Left ventricle myocardium superior (tissue), 1 donor: Measurements from ENCODE around the gene U2AF1L4. TPM values are rescaled to one million over a fixed set of nuclear protein-coding genes. Genes with fewer than 3 reads are reported as not detected.
A peak's percentile ranks its signal among the peaks of the same experiment; 100 is the strongest.

Experiments used
- ATAC-seq: fragments of 200-7000 bp; cut with Tn5 transposase; one replicate; pipeline ENCODE4 v1.9.1; 2020; ENCODE audit warnings: mild to moderate bottlenecking, moderate library complexity
- DNase-seq: peaks from one replicate; pipeline ENCODE4 v3.0.0-alpha.2; 2020
- intact Hi-C: fragments of 100-400 bp; cut with micrococcal nuclease; formaldehyde crosslinking; loops from one replicate; pipeline ENCODE4 v1.11.0; 2022
- long read RNA-seq: library from polyadenylated mRNA; unstranded; transcript quantifications from one replicate; pipeline ENCODE4 v2.0.0, GENCODE V29; 2021
- total RNA-seq: library from RNA; stranded (reverse); fragmentation: NEBNext Ultra II Directional; extraction: Animal tissue kit (Norgen Biotek cat#: 25700); gene quantifications from one replicate; pipeline ENCODE4 v1.2.1, GENCODE V29; 2021
- donor health status: DM: no; HTN: yes; CAD: no; lungs with severe emphysema.

The U2AF1L4 gene
- total RNA-seq = 18.4 TPM
- long read RNA-seq, partial matches to known transcripts = 2 of 9 reads
- long read RNA-seq, other reads (novel, unspliced or antisense) = 3 of 9 reads

DNA sequence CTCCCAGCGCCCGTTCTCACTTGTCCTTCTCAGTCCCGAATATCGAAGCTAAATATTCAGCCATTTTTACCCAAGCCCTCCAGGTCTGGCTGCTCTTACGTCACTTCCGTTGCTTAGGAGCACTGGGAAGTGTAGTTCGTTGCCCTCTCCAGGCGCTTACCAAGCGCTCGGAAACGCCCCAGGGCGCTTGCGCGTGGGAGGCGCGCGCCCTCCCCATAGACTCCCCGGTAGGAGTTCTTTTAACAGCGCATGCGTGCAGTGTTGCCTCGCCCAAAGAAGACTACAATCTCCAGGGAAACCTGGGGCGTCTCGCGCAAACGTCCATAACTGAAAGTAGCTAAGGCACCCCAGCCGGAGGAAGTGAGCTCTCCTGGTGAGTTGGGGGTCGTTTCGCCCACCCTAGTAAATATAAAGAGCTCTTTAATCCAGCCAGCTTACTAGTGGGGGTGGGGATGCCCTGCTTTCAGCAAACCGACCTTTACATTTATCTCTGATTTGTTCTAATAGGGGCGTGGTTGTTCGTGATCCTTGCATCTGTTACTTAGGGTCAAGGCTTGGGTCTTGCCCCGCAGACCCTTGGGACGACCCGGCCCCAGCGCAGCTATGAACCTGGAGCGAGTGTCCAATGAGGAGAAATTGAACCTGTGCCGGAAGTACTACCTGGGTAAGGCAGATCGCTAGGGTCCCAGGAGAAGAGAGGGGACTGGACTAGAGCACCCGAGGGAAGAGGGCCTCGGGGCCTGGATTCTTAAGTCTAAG, at the start of gene U2AF1L4, which contains the start of gene PSENEN:
Gene U2AF1L4, minus strand, starts transcription at position 91 of the 759 bp plus-strand sequence. Its CDS starts 27 bp downstream, at position 64.
Gene PSENEN, plus strand, starts transcription at position 324 of the 759 bp plus-strand sequence. Its CDS starts 280 bp downstream, at position 604.
- intact Hi-C loops = no loop called here
- ATAC-seq = peak; percentile 81

DNA sequence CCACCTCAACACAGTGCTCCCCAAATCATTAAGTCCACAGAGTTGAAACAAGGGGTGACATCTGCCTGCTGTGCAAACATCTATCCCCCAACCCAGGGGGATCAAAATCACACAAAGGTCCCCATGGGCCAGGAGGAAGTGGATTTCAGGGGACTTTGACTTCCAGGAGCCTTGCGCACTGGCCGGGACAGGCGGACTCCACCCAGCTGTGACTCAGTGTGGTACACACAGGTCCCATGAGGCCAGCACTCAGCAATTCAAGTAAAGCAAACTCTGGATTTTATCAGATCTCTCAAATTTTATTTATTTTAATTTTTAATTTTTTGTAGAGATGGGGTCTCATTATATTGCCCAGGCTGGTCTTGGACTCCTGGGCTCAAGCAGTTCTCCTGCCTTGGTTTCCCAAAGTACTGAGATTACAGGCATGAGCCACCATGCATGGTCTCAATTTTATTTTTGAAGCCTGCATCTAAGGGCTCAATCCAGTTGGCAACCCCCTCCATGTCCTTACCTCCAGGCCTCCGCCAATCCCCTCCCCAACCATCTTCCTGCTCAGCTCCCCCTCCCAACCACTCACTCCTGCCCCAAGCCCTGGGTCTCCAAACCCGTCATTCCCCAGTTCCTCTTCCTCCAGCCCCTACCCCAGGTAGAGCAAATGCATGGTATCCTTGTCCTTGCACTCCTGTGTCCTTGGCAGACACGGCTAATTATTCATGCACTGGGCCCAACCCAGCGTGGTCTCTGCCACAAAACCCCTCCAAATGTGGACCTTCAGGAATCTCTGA, 48.4 kb upstream of the U2AF1L4 start:
- intact Hi-C loops = no loop called here
- DNase-seq = no peak
- ATAC-seq = no peak

More for the DNA sequence above, at the start of gene U2AF1L4, which contains the start of gene PSENEN:
- DNase-seq = peak; percentile 98

GRCh38 chr19:35792888-35793287, 47.7 kb upstream of the U2AF1L4 start:
- intact Hi-C loops = no loop called here
- no peak for DNase-seq

DNA sequence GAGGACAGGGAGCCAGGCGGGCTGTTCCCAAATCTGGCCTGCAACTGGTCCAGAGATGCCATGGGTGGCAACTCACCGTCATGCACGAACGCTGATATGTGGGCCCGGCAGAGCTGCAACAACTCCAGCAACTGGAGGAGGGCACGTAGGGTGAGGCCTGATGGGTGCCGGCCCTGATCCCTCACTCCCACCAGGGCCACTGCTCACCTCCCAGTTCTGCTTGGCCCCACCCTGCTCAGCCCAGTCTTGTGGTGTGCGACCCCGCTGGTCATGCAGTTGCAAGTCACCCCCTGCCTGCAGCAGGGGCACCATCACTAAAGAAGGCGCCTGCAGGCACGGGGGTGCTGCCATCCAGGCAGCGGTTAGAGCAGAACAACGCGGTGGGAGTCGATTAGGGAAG, 47.1 kb upstream of the U2AF1L4 start:
- intact Hi-C loops = no loop called here
- DNase-seq = no peak
- no peak for ATAC-seq

More at GRCh38 chr19:35792888-35793287, 47.7 kb upstream of the U2AF1L4 start:
- no peak for ATAC-seq

GRCh38 chr19:35791814-35792279, 46.6 kb upstream of the U2AF1L4 start:
- ATAC-seq = no peak
- no peak for DNase-seq
- intact Hi-C loops = no loop called here

GRCh38 chr19:35790981-35791813, 46.0 kb upstream of the U2AF1L4 start:
- intact Hi-C loops = no loop called here
- DNase-seq = no peak
- no peak for ATAC-seq

DNA sequence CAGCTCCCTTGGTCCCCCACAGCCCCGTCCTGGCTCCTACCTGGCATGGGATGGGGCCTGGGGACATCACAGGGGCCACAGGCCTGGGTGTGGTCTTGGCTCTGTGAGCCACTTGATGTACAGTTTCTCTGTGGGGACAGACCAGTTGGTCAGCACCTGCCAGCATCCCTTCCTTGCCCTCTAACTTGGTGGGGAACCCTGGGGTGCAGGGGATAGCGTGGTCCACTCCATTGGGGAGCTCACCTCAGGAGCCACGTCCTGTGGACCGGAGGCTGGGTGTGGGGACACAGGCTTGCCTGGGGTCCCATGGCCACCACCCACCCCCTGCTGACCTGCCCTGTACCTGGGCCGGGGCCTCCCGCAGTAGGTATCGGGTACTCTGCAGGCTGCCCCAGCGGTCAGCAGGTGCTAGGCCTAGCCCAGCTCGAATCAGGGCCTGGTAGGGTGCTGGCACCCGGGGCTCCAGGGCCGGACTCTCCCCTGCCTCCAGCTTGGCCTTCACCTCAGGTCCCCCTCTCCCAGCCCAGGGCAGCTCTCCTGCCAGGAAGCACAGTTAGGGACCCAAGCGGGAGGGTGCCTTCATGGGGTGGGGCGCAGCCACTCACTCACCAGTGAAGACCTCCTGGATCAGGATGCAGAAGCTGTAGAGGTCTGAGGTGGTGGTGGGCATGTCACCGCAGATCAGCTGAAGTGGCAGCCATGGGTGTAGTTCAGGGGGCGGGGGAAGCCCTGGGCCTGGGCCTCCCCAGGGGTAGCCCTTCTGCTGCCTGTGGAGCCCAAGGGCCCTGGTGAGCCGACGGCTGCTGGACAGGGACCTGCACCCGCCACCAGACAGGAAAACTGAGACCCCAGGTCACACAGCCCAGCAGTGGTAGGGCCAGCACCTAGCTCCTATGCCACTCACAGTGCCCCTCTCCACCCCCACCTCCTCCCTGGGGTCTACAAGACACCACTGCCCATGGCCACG, 45.0 kb upstream of the U2AF1L4 start:
- intact Hi-C loops = no loop called here
- DNase-seq = no peak
- no peak for ATAC-seq

DNA sequence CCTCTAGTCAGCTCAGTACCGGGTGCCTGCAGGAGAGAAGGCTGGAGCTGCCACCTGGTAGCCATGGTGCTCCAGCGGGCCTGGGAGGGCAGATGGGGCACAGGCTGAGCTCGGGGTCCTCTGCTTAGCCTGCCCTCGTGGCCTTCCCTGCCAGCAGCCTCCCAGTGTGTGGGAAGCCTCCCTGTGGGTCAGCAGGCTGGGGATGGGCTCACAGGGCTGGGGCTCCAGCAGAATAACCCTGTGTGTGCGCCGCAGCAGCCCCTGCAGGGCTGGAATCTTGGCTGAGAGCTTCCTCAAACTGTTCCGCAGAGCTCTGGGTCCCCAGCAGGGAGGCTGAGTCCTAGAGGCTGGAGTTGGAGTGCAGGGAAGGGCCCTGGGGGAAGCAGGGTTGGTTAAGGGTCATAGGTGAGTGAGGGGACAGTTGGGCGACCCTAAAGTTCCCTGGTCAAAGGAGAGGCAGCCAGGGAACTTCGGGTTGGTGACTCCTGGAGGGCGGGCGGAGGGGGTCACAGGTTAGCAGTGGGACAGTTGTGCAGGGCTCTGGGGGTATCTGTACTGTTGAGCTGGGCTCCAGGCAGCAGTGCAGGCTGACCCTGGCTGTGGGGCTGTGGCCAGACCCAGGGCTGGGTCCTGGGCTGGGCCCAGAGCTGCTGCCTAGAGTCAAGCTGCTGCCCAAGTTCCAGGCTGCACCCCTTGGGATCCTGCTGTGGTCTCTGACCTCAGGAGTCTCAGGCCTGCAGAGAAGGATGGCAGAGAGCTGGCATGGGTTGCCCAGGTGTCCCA, 44.2 kb upstream of the U2AF1L4 start:
- intact Hi-C loops = no loop called here
- no peak for DNase-seq
- no peak for ATAC-seq

- ATAC-seq = no peak
- DNase-seq = no peak
- intact Hi-C loops = no loop called here
Observed at GRCh38 chr19:35788205-35788960, 43.2 kb upstream of the U2AF1L4 start.

GRCh38 chr19:35787227-35787799, 42.1 kb upstream of the U2AF1L4 start:
- DNase-seq (no peak), ATAC-seq (no peak)
- intact Hi-C loops = no loop called here

GRCh38 chr19:35786299-35787160, 41.3 kb upstream of the U2AF1L4 start:
- ATAC-seq (no peak), DNase-seq (no peak)
- intact Hi-C loops = no loop called here

GRCh38 chr19:35785339-35785627, 40.1 kb upstream of the U2AF1L4 start:
- intact Hi-C loops = no loop called here
- no peak for DNase-seq
- ATAC-seq = no peak

DNA sequence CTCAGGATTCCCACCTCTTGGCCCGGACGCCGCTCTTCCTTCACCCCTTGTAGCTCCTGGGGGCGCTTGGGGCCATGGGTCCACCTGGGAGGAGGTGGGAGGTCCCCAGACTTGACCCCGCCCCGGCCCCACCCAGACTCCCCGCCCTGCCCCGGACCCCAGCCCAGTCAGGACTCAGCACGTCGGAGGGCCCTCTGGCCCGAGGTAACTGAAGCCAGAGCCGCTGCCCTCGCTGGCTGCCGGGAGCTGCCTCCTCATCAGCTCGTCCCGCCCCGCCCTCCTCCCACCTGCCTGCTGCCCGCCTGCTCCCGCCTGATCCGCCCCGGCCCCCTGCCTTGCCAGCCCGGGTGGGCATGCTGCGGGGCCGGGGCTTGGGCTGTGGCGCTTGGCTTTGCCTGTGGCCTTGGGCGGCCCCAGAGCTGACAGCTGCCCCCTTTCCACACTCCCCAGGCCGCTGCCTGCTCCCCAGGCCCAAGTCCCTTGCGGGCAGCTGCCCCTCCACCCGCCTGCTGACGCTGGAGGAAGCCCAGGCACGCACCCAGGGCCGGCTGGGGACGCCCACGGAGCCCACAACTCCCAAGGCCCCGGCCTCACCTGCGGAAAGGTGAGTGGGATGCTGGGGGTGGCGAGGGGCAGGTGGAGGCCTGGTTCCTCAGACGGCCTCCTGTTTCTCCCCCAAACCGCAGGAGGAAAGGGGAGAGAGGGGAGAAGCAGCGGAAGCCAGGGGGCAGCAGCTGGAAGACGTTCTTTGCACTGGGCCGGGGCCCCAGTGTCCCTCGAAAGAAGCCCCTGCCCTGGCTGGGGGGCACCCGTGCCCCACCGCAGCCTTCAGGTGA, 39.5 kb upstream of the U2AF1L4 start:
- no peak for ATAC-seq
- DNase-seq = no peak
- intact Hi-C loops = no loop called here

DNA sequence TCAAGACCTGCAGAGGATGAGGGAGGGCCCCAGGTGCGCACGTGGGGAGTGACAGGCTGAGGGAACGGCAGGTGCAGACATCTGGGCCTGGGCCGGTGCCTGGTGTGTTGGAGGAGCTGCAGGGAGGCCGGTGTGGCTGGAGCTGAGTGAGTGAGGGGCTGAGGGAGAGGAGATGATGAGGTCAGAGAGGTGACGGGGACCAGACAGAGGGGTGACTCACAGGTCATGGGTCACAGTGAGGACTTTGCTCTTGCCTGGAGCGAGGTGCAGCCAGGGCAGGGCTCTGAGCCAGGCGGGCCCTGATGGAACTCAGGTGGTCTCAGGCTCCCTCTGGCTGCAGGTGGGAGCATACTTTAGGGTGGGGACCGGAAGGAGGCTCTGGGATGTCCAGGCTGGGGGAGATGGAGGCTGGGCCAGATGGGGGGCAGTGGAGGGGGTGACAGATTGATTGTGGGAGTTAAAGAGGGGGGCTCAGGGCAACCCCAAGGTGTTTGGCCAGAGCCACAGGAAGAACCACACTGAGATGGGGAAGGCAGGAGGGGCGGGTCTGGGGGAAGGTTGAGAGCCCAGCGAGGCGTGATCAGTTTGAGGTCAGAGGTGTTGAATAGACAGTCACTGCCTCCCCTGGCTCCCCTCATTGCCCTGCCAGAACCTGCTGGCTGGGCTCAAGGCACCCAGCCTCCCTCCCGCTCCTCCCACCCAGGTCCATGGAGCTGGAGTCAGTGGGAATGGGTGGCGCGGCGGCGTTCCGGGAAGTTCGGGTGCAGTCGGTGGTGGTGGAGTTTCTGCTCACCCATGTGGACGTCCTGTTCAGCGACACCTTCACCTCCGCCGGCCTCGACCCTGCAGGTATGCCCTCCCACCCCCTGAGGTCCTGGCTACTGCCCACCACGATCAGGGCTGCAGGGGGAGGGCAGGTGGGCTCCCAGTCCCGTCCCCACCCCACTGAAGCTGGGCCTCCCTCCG, 38.5 kb upstream of the U2AF1L4 start:
- DNase-seq (no peak), ATAC-seq (no peak)
- intact Hi-C loops = no loop called here
